OCI-LY7 (cell line): ENCODE results near the gene KIF6. TPM values are rescaled to one million over a fixed set of nuclear protein-coding genes. Genes with fewer than 3 reads are reported as not detected.

Experiments used
- BruUV-seq: library from RNA; stranded (reverse); fragments of 400-500 nt; replicated peaks from 2 replicates; lab custom pipeline; 2021; lab: Mats Ljungman, UMichigan
- CTCF ChIA-PET: fragments of 300-600 bp; sonication (Branson Sonifier 250); formaldehyde crosslinking; loops from one replicate; lab custom pipeline; 2022; ENCODE audit warnings: antibody characterized with exemption; ENCODE audit not compliant: unreplicated experiment; lab: Charles Lee
- POLR2A ChIA-PET: fragments of 300-600 bp; sonication (Branson Sonifier 250); formaldehyde crosslinking; loops from one replicate; lab custom pipeline; 2022; ENCODE audit warnings: antibody characterized with exemption; lab: Charles Lee
- DNase-seq: peaks from one replicate; pipeline ENCODE4 v3.0.0-alpha.2; 2015; ENCODE audit warnings: low spot score
- H2AFZ ChIP-seq: fragments of 200-600 bp; sonication (generic), shearing (Covaris generic); 2 replicates; pipeline ENCODE4 v1.6.1; 2014; ENCODE audit warnings: mild to moderate bottlenecking, antibody characterized with exemption, low read length, moderate library complexity
- H3K27ac ChIP-seq: fragments of 200-600 bp; sonication (generic); 2 replicates; pipeline ENCODE4 v1.5.1; 2014; ENCODE audit warnings: mixed run types, low read depth, mild to moderate bottlenecking, moderate library complexity, low read length, inconsistent platforms; ENCODE audit not compliant: poor library complexity, severe bottlenecking
- H3K36me3 ChIP-seq: fragments of 200-600 bp; sonication (generic); 2 replicates; pipeline ENCODE4 v1.6.1; 2014; ENCODE audit warnings: mild to moderate bottlenecking, antibody characterized with exemption, low read length, moderate library complexity, mixed read lengths; ENCODE audit not compliant: insufficient read depth
- H3K4me1 ChIP-seq: fragments of 200-600 bp; sonication (generic); 2 replicates; pipeline ENCODE4 v1.5.1; 2014; ENCODE audit warnings: mild to moderate bottlenecking, low read length; ENCODE audit not compliant: insufficient read depth, poor library complexity, severe bottlenecking
- H3K4me2 ChIP-seq: fragments of 200-600 bp; sonication (generic); 2 replicates; pipeline ENCODE4 v1.6.1; 2014; ENCODE audit warnings: mild to moderate bottlenecking, low read length
- H3K4me3 ChIP-seq: fragments of 200-600 bp; sonication (generic); 2 replicates; pipeline ENCODE4 v1.5.1; 2014; ENCODE audit warnings: mild to moderate bottlenecking, low read depth, low read length; ENCODE audit not compliant: poor library complexity, severe bottlenecking
- H3K79me2 ChIP-seq: fragments of 200-600 bp; sonication (generic); 2 replicates; pipeline ENCODE4 v1.6.1; 2016; ENCODE audit warnings: low read depth, mild to moderate bottlenecking, low read length, moderate library complexity, mixed read lengths; ENCODE audit not compliant: insufficient read depth
- H3K9me2 ChIP-seq: fragments of 200-600 bp; sonication (generic); 2 replicates; pipeline ENCODE4 v1.6.1; 2016; ENCODE audit warnings: mild to moderate bottlenecking, low read length, mixed read lengths; ENCODE audit not compliant: insufficient read depth
- H3K9me3 ChIP-seq: fragments of 200-600 bp; sonication (generic); 2 replicates; pipeline ENCODE4 v1.6.1; 2014; ENCODE audit warnings: mild to moderate bottlenecking, mixed run types, low read length, mixed read lengths
- H4K20me1 ChIP-seq: fragments of 200-600 bp; sonication (generic); 2 replicates; pipeline ENCODE4 v1.6.1; 2014; ENCODE audit warnings: mild to moderate bottlenecking, antibody characterized with exemption, low read length, moderate library complexity, mixed read lengths; ENCODE audit not compliant: insufficient read depth
- EZH2phosphoT487 ChIP-seq: fragments of 200-600 bp; sonication (generic); IDR thresholded peaks from 2 replicates; pipeline ENCODE4 v1.6.1; 2018; ENCODE audit warnings: low read depth, borderline replicate concordance, mild to moderate bottlenecking, mixed run types, antibody characterized with exemption, low read length, moderate library complexity, mixed read lengths
- intact Hi-C: fragments of 100-400 bp; cut with micrococcal nuclease; formaldehyde crosslinking; loops from one replicate; pipeline ENCODE4 v1.10.0; 2022; ENCODE audit not compliant: unreplicated experiment
- total RNA-seq, 2 experiments: library from RNA; depleted of rRNA in 1 of 2; stranded (reverse); fragments of >200 nt in 1 of 2; shearing (Covaris generic) in 1 of 2; gene quantifications; 2 replicates each; pipeline ENCODE4 v1.2.3, GENCODE V29; 2014 to 2022
- TF ChIP-seq, protein P1 (sequence below): fragments of 200-600 bp; sonication (generic); conservative IDR thresholded peaks from 2 replicates; pipeline ENCODE4 v1.5.1; 2014; ENCODE audit warnings: mild to moderate bottlenecking, antibody characterized with exemption, low read length, moderate library complexity, mixed read lengths

KIF6 gene
- total RNA-seq, 2 experiments from 2014 or later, result not detected

DNA sequence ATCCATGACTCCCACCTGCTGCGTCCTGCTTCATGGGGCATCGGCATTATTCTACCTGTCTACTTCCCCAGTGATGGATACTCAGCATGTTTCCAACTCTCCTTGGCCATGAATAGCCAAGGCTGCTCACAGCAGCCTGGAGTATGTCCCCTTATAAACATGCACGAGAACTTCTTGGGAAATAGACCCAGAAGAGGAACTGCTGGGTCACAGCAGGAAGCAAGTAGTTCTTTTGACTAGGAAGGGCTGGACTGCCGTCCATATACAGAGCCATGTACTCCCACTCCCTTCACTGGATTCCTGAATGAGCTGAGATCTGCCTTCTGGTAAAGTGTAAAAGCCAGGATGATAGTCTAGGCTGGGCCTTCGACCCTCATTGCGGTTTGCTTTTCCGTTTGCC is 296.4 kb downstream of the KIF6 start:
- no peak overlapping the region for H2AFZ ChIP-seq
- BruUV-seq, result no TSS peak
- no peak for DNase-seq
- H3K4me2 ChIP-seq, result no peak overlapping the region
- intact Hi-C loops, result no loop called here
- H3K9me3 ChIP-seq, result no peaks in the 10 kb centered on the region
- H3K4me1 ChIP-seq, result no peaks in the 10 kb centered on the region
- ChIA-PET POLR2A (no interaction called here), CTCF (no interaction called here)
- H3K79me2 ChIP-seq, result no peaks in the 10 kb centered on the region
- no peaks in the 10 kb centered on the region for H3K36me3 ChIP-seq
- no peak overlapping the region for H3K4me3 ChIP-seq
- H3K9me2 ChIP-seq, result no peaks in the 10 kb centered on the region
- H4K20me1 ChIP-seq, result no peaks in the 10 kb centered on the region
- H3K27ac ChIP-seq, result no peak overlapping the region
- TF ChIP-seq, protein P1, sequence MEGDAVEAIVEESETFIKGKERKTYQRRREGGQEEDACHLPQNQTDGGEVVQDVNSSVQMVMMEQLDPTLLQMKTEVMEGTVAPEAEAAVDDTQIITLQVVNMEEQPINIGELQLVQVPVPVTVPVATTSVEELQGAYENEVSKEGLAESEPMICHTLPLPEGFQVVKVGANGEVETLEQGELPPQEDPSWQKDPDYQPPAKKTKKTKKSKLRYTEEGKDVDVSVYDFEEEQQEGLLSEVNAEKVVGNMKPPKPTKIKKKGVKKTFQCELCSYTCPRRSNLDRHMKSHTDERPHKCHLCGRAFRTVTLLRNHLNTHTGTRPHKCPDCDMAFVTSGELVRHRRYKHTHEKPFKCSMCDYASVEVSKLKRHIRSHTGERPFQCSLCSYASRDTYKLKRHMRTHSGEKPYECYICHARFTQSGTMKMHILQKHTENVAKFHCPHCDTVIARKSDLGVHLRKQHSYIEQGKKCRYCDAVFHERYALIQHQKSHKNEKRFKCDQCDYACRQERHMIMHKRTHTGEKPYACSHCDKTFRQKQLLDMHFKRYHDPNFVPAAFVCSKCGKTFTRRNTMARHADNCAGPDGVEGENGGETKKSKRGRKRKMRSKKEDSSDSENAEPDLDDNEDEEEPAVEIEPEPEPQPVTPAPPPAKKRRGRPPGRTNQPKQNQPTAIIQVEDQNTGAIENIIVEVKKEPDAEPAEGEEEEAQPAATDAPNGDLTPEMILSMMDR, result no peak
- TF ChIP-seq EZH2phosphoT487, result no peak

DNA sequence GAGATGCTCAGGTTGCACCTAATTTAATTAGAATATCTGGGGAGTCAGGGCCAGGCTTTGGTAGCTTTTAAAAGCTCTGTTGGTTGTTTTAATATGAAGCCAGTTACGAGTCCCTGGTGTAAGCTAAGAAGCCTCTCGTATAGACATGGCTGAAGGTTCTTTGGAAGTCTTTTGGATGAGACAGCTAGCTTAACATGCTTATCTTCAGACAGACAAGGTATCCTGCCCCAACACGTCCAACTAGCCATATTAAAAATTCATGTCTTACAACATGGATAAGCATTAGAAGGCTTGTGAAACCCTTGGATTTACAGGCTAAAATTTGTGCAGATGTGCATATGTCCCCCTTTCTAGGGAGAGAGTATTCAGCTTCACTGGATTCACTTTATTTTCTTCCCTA is 297.1 kb downstream of the KIF6 start:
- no peaks in the 10 kb centered on the region for H3K9me3 ChIP-seq

DNA sequence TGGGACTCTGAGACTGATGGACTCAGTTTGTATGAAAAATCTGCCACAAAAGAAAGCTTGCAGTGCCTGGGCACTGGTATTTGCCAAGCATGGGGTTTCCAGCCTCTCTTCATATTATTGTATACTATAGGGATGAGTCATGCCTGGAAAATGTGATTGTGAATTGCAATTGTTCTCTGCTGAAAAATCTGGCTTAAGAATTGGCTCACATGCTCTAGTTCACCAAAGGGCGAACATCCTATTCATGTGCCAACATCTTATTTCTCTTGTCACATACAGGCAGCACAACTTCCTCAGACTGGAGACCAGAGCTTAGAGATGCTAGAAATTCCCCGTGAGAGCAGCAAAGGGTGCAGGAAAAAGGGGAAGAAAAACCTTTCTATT is 299.1 kb downstream of the KIF6 start:
- Histone ChIP-seq H3K79me2 (no peaks in the 10 kb centered on the region), H3K9me3 (no peaks in the 10 kb centered on the region), H4K20me1 (no peaks in the 10 kb centered on the region), H3K9me2 (no peaks in the 10 kb centered on the region), H3K36me3 (no peaks in the 10 kb centered on the region), H3K4me3 (no peak overlapping the region), H3K4me2 (no peak overlapping the region), H3K4me1 (no peaks in the 10 kb centered on the region), H3K27ac (no peak overlapping the region), H2AFZ (no peak overlapping the region)
- POLR2A ChIA-PET, result no interaction called here
- intact Hi-C loops, result no loop called here
- BruUV-seq, result no TSS peak
- TF ChIP-seq, protein P1, result no peak
- no peak for TF ChIP-seq EZH2phosphoT487
- DNase-seq, result no peak
- CTCF ChIA-PET, result no interaction called here

More for the DNA sequence above, 297.1 kb downstream of the KIF6 start:
- H3K4me3 ChIP-seq, result no peak overlapping the region
- intact Hi-C loops, result no loop called here
- no peak overlapping the region for H3K27ac ChIP-seq
- no peaks in the 10 kb centered on the region for H3K36me3 ChIP-seq
- H3K79me2 ChIP-seq, result no peaks in the 10 kb centered on the region
- DNase-seq, result no peak
- BruUV-seq, result no TSS peak
- POLR2A ChIA-PET, result no interaction called here
- no peak overlapping the region for H2AFZ ChIP-seq
- TF ChIP-seq EZH2phosphoT487, result no peak
- H3K4me1 ChIP-seq, result no peaks in the 10 kb centered on the region
- CTCF ChIA-PET, result no interaction called here
- no peaks in the 10 kb centered on the region for H4K20me1 ChIP-seq
- no peak overlapping the region for H3K4me2 ChIP-seq
- no peaks in the 10 kb centered on the region for H3K9me2 ChIP-seq
